Activated CD4-positive, alpha-beta T cell treated with anti-CD3 and anti-CD28 coated beads, Interleukin-2, Interleukin-4, amounts not matched to agents 100 ng/mL and 50 ng/mL, durations not matched to agents 16 hours and 8 hours (primary cell): ENCODE data around the gene LAMC3.
A peak's percentile ranks its signal among the peaks of the same experiment; 100 is the strongest.

ENCODE experiments used
- DNase-seq: peaks from one replicate; pipeline ENCODE4 v3.0.0-alpha.2; 2020; ENCODE audit warnings: low spot score

LAMC3 gene

DNA sequence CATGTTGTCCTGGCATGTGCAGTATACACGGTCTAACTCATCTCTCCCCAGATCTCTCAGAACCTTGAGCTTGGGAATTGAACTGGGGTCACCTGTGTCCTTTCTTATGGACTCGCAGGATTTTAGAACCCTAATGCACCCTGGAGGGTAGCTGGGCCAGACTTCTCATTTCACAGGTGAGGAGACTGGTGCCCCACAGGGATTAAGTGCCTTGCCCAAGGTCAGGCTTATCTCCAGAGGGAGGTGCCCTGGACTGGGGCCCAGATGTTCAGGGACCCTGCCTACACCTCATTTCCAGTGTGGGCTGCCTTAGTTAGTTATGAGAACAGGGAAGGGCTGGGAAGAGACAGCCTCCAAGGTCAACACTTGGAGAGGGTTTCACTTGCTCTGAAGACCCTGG, 112.4 kb downstream of the LAMC3 start:
- no peak for DNase-seq

GRCh38 chr9:131122158-131122557, 113.2 kb downstream of the LAMC3 start:
- no peak for DNase-seq

DNA sequence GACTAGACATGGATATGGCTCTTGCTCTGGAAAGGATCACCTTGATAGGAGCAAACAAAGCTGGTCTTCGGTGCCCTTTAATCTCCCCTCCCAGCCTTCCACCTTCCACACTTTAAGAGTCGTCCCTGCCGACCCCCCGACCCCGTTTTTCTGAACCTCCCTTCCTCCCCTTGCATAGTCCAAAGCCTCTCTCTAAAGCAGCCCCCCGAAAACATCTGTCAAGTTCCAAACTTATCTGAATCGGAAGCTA, 116.0 kb downstream of the LAMC3 start:
- DNase-seq: no peak

GRCh38 chr9:131125288-131126058, 116.5 kb downstream of the LAMC3 start, which contains the start of gene NUP214:
Gene NUP214 (plus strand): TSS chr9:131125586. CDS start chr9:131125705, 119 bp downstream.
- peak; percentile 99 for DNase-seq

DNA sequence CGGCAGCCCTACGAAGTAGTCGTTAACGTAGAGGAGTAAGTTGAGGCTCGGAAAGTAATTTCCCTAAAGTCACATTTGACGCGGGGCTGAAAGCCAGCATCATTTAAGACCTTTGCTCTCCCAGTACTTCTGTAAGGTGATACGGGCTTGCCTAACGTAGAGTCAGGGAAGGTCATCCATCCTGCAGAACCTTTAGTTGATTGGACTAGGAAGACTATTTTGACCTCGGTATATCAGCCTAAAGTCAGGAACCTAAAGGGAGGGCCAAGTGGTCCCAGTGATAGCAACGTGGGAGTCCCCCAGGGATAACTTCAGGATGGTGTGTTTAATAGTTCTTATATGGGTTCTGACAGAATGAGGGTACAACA, 117.1 kb downstream of the LAMC3 start:
- no peak for DNase-seq

DNA sequence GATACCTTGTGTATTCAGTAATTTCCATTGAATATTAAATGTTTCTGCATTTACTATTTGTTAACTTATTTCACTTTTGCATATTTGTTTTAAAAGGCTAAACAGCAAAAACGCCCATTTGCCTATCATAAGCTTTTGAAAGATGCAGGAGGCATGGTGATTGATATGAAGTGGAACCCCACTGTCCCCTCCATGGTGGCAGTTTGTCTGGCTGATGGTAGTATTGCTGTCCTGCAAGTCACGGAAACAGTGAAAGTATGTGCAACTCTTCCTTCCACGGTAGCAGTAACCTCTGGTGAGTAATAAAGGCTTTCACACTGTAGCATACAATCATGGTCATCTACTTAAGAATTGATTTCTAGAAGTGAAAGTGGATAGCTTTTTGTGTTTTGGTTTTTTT, 120.2 kb downstream of the LAMC3 start:
- DNase-seq: no peak

GRCh38 chr9:131138676-131139075, 129.7 kb downstream of the LAMC3 start:
- DNase-seq: no peak

DNA sequence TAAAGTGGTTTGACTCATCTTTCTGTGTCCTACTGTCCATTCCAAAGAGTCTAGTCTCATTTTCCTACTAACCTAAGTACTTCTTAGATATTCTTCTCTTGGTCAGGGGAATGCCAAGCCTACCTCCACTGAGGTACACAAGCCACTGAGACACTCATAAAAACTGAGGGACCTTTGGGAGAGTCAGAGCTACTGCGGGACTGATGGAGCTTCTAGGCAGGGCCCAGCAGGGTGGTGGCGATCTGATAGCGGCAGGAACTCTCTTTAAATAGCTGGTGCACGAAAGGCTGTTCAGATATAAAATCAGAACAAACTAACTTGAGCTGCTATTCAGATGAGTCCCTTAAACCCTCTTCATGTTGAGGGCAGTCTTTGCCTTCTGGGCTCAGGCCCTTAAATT, 131.1 kb downstream of the LAMC3 start:
- DNase-seq: no peak

DNA sequence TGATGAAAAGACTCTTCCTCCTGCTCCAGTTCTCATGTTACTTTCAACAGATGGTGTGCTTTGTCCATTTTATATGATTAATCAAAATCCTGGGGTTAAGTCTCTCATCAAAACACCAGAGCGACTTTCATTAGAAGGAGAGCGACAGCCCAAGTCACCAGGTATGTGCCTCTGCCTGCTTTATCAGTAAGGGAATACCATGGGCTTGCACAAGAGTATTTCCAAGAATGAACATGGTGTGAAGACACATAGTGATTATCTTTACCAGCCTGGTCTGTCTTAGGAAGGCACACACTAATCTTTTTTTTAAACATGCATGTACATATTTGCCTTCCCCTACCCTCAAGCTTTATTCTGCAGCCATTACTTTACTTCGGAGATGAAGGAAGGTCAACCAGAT, 131.6 kb downstream of the LAMC3 start:
- no peak for DNase-seq

GRCh38 chr9:131142160-131142559, 133.2 kb downstream of the LAMC3 start:
- no peak for DNase-seq
